H9 (cell line): Measurements from ENCODE around the gene RHOD. TPM values are rescaled to one million over a fixed set of nuclear protein-coding genes. Genes with fewer than 3 reads are reported as not detected.

Source experiments
- DNase-seq: peaks from one replicate; pipeline ENCODE4 v3.0.0-alpha.2; 2017
- H2AFZ ChIP-seq: one replicate; pipeline ENCODE4 v1.6.1; 2013; ENCODE audit warnings: mild to moderate bottlenecking, low read length, control low read depth, moderate library complexity
- H2AK5ac ChIP-seq: 2 replicates; pipeline ENCODE4 v1.6.1; 2013; ENCODE audit warnings: low read length, control low read depth, mixed read lengths; ENCODE audit not compliant: insufficient read length
- H2BK120ac ChIP-seq: one replicate; pipeline ENCODE4 v1.6.1; 2013; ENCODE audit warnings: low read depth, mild to moderate bottlenecking, low read length, control low read depth, inconsistent platforms; ENCODE audit not compliant: poor library complexity, severe bottlenecking
- H2BK12ac ChIP-seq: 2 replicates; pipeline ENCODE4 v1.6.1; 2013; ENCODE audit warnings: low read length, control low read depth, mixed read lengths, low read depth; ENCODE audit not compliant: insufficient read length
- H2BK15ac ChIP-seq: 2 replicates; pipeline ENCODE4 v1.6.1; 2013; ENCODE audit warnings: low read depth, low read length, control low read depth
- H2BK20ac ChIP-seq: one replicate; pipeline ENCODE4 v1.6.1; 2013; ENCODE audit warnings: low read depth, mild to moderate bottlenecking, low read length, control low read depth, inconsistent platforms; ENCODE audit not compliant: poor library complexity, severe bottlenecking
- H2BK5ac ChIP-seq: 2 replicates; pipeline ENCODE4 v1.6.1; 2013; ENCODE audit warnings: low read length, control low read depth, mixed read lengths; ENCODE audit not compliant: insufficient read length
- H3K14ac ChIP-seq: 2 replicates; pipeline ENCODE4 v1.6.1; 2013; ENCODE audit warnings: low read length, control low read depth; ENCODE audit not compliant: insufficient read depth
- H3K18ac ChIP-seq: 2 replicates; pipeline ENCODE4 v1.6.1; 2013; ENCODE audit warnings: low read depth, mild to moderate bottlenecking, mixed read lengths, low read length, control low read depth; ENCODE audit not compliant: insufficient read length
- H3K23ac ChIP-seq: 2 replicates; pipeline ENCODE4 v1.6.1; 2013; ENCODE audit warnings: low read length, control low read depth, mixed read lengths, low read depth; ENCODE audit not compliant: insufficient read length
- H3K23me2 ChIP-seq: 2 replicates; pipeline ENCODE4 v1.6.1; 2013; ENCODE audit warnings: low read depth, mild to moderate bottlenecking, mixed read lengths, low read length, control low read depth; ENCODE audit not compliant: insufficient read length, poor library complexity, severe bottlenecking
- H3K27ac ChIP-seq: 2 replicates; pipeline ENCODE4 v1.5.1; 2013; ENCODE audit warnings: low read length, control low read depth, mixed read lengths, low read depth; ENCODE audit not compliant: insufficient read length
- H3K27me3 ChIP-seq: 2 replicates; pipeline ENCODE4 v1.6.1; 2013; ENCODE audit warnings: low read length, control low read depth, inconsistent platforms; ENCODE audit not compliant: insufficient read depth
- H3K4ac ChIP-seq: 2 replicates; pipeline ENCODE4 v1.6.1; 2013; ENCODE audit warnings: low read depth, mild to moderate bottlenecking, control low read depth, inconsistent platforms, low read length, moderate library complexity
- H3K4me1 ChIP-seq: 2 replicates; pipeline ENCODE4 v1.6.1; 2013; ENCODE audit warnings: low read length, control low read depth, inconsistent platforms; ENCODE audit not compliant: insufficient read depth
- H3K4me2 ChIP-seq: 2 replicates; pipeline ENCODE4 v1.6.1; 2013; ENCODE audit warnings: low read length, control low read depth, mixed read lengths; ENCODE audit not compliant: insufficient read length, insufficient read depth
- H3K56ac ChIP-seq: 2 replicates; pipeline ENCODE4 v1.6.1; 2013; ENCODE audit warnings: low read depth, mild to moderate bottlenecking, mixed read lengths, low read length, control low read depth; ENCODE audit not compliant: insufficient read length
- H3K79me1 ChIP-seq: 2 replicates; pipeline ENCODE4 v1.6.1; 2013; ENCODE audit warnings: low read depth, mild to moderate bottlenecking, moderate library complexity, low read length, control low read depth, inconsistent platforms; ENCODE audit not compliant: insufficient read depth, poor library complexity, severe bottlenecking
- H3K79me2 ChIP-seq: 2 replicates; pipeline ENCODE4 v1.6.1; 2013; ENCODE audit warnings: low read length, control low read depth, inconsistent platforms; ENCODE audit not compliant: insufficient read depth
- H3K9ac ChIP-seq: 2 replicates; pipeline ENCODE4 v1.6.1; 2013; ENCODE audit warnings: low read length, control low read depth, mixed read lengths; ENCODE audit not compliant: insufficient read length; ENCODE audit errors: extremely low read depth
- H3K9me3 ChIP-seq: one replicate; pipeline ENCODE4 v1.6.1; 2013; ENCODE audit warnings: low read depth, low read length, inconsistent platforms; ENCODE audit not compliant: control insufficient read depth
- H3T11ph ChIP-seq: one replicate; pipeline ENCODE4 v1.6.1; 2013; ENCODE audit warnings: mild to moderate bottlenecking, low read length, control low read depth, inconsistent platforms
- H4K20me1 ChIP-seq: one replicate; pipeline ENCODE4 v1.6.1; 2013; ENCODE audit not compliant: control insufficient read depth, insufficient read length, insufficient read depth
- H4K5ac ChIP-seq: 2 replicates; pipeline ENCODE4 v1.6.1; 2013; ENCODE audit warnings: low read depth, mild to moderate bottlenecking, mixed read lengths, low read length, control low read depth; ENCODE audit not compliant: insufficient read length
- H4K8ac ChIP-seq: replicated peaks from 2 replicates; pipeline ENCODE4 v1.6.1; 2013; ENCODE audit warnings: low read length, control low read depth, mixed read lengths, low read depth; ENCODE audit not compliant: insufficient read length
- H4K91ac ChIP-seq: 2 replicates; pipeline ENCODE4 v1.6.1; 2013; ENCODE audit warnings: low read depth, mild to moderate bottlenecking, moderate library complexity, mixed read lengths, low read length, control low read depth; ENCODE audit not compliant: insufficient read length
- H3K27ac Mint-ChIP-seq, 3 experiments: 2 replicates in 2 of 3; 3 replicates in 1 of 3; pipeline ENCODE4 v1.8.0; 2020 to 2021; ENCODE audit warnings: mixed read lengths in 3 of 3, mild to moderate bottlenecking in 1 of 3, moderate library complexity in 1 of 3
- H3K27me3 Mint-ChIP-seq: 2 replicates; pipeline ENCODE4 v1.8.0; 2021; ENCODE audit warnings: low read depth, mild to moderate bottlenecking, moderate library complexity, mixed read lengths
- H3K36me3 Mint-ChIP-seq, 3 experiments: 2 replicates in 2 of 3; 3 replicates in 1 of 3; pipeline ENCODE4 v1.8.0; 2020 to 2021; ENCODE audit warnings: low read depth in 3 of 3, mixed read lengths in 3 of 3; ENCODE audit not compliant: insufficient read depth in 1 of 3
- H3K4me1 Mint-ChIP-seq, 2 experiments: 2 replicates each; pipeline ENCODE4 v1.8.0; 2020; ENCODE audit warnings: mixed read lengths in 2 of 2
- H3K4me3 Mint-ChIP-seq, 2 experiments: 2 replicates in 1 of 2; 3 replicates in 1 of 2; pipeline ENCODE4 v1.8.0; 2020 to 2021; ENCODE audit warnings: mild to moderate bottlenecking in 2 of 2, mixed read lengths in 2 of 2, moderate library complexity in 1 of 2
- H3K9me3 Mint-ChIP-seq, 2 experiments: 2 replicates in 1 of 2; 3 replicates in 1 of 2; pipeline ENCODE4 v1.8.0; 2020; ENCODE audit warnings: mild to moderate bottlenecking in 2 of 2, mixed read lengths in 2 of 2, moderate library complexity in 1 of 2
- WGBS: extraction: QIAGEN DNeasy Blood & Tissue Kit; methylation state at CpG from one replicate; pipeline ENCODE4 v1.1.7; 2013; ENCODE audit warnings: missing lambda C conversion rate, low lambda C conversion rate, mixed read lengths; ENCODE audit not compliant: insufficient read length; ENCODE audit errors: extremely low coverage; 5-methylcytosine and 5-hydroxymethylcytosine counted together
- total RNA-seq: library from RNA; stranded (reverse); gene quantifications from 2 replicates; pipeline ENCODE4 v1.2.1, GENCODE V29; 2021
- TF ChIP-seq, protein P1 (sequence below): fragments of 200-600 bp; sonication (generic); conservative IDR thresholded peaks from 3 replicates; pipeline ENCODE4 v1.8.0; 2021; ENCODE audit warnings: antibody characterized with exemption, mild to moderate bottlenecking

The RHOD gene
- total RNA-seq, 1 experiment from 2014 or later: 14.8 TPM

DNA sequence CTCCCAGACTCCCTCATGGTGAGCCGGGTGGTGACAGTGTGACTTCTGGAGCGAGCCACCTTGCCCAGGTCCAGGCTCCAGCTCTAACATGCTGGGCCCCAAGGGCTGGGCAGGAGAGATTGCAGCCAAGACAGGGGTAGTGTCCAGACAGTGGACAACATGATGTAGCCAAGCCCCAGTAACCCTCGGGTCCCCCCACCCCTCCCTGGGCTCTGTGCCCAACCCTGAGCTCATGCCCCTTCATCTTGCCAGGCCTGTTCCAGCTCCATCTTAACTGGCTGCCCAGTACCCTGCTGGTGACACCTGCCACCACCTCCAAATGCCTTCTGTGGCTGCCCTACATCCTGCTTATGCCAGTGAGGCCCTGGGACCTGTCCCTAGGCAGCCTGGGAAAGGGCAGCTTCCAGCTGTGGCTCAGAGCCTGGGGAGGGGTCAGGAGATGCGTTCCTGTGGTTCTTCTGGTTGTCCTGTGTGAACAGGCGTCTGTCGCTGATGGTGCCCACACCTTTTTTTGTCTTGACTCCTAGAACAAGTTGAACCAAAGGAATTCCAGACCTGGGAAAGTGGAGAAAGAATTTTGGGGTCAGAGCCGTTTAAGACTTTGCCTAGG lies 46.2 kb upstream of the RHOD start:
- Histone ChIP-seq H3K27me3 (no peaks in the 10 kb centered on the region), H3K56ac (no peak overlapping the region), H4K91ac (no peak overlapping the region), H3K27ac (no peak overlapping the region), H3K23me2 (no peaks in the 10 kb centered on the region), H3K9ac (no peak overlapping the region), H2AFZ (no peak overlapping the region), H2BK12ac (no peak overlapping the region), H3K23ac (no peak overlapping the region), H3K4ac (no peak overlapping the region), H4K20me1 (no peaks in the 10 kb centered on the region), H3K14ac (no peak overlapping the region), H4K8ac (no peak overlapping the region), H3K79me1 (no peaks in the 10 kb centered on the region), H3K18ac (no peak overlapping the region), H3K4me1 (peaks cover 2% of the 10 kb centered on the region; the same call in 1 of the 2 replicates), H2BK20ac (no peak overlapping the region), H3K4me2 (no peak overlapping the region), H3K79me2 (no peaks in the 10 kb centered on the region), H2AK5ac (no peak overlapping the region), H2BK5ac (no peak overlapping the region), H2BK15ac (no peak overlapping the region), H3K9me3 (no peaks in the 10 kb centered on the region), H3T11ph (no peak overlapping the region), H4K5ac (no peak overlapping the region), H2BK120ac (no peak overlapping the region)
- no peak overlapping the region for H3K4me3 Mint-ChIP-seq
- H3K27ac Mint-ChIP-seq: no peak overlapping the region
- no peaks in the 10 kb centered on the region; a peak in 1 of 5 replicates for H3K9me3 Mint-ChIP-seq
- H3K27me3 Mint-ChIP-seq: no peaks in the 10 kb centered on the region; the same call in none of the 2 replicates
- H3K4me1 Mint-ChIP-seq: peaks cover 14 to 26% of the 10 kb centered on the region in 2 experiments
- H3K36me3 Mint-ChIP-seq: peaks cover 0 to 18% (median 0%) of the 10 kb centered on the region in 3 experiments; a peak in 5 of 7 replicates
- TF ChIP-seq, protein P1, sequence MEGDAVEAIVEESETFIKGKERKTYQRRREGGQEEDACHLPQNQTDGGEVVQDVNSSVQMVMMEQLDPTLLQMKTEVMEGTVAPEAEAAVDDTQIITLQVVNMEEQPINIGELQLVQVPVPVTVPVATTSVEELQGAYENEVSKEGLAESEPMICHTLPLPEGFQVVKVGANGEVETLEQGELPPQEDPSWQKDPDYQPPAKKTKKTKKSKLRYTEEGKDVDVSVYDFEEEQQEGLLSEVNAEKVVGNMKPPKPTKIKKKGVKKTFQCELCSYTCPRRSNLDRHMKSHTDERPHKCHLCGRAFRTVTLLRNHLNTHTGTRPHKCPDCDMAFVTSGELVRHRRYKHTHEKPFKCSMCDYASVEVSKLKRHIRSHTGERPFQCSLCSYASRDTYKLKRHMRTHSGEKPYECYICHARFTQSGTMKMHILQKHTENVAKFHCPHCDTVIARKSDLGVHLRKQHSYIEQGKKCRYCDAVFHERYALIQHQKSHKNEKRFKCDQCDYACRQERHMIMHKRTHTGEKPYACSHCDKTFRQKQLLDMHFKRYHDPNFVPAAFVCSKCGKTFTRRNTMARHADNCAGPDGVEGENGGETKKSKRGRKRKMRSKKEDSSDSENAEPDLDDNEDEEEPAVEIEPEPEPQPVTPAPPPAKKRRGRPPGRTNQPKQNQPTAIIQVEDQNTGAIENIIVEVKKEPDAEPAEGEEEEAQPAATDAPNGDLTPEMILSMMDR: no peak
- WGBS: no CpG with 5 or more reads among the region's 7 CpGs
- DNase-seq: no peak
